ENCODE measurements around the gene FEM1A.

The FEM1A gene

DNA sequence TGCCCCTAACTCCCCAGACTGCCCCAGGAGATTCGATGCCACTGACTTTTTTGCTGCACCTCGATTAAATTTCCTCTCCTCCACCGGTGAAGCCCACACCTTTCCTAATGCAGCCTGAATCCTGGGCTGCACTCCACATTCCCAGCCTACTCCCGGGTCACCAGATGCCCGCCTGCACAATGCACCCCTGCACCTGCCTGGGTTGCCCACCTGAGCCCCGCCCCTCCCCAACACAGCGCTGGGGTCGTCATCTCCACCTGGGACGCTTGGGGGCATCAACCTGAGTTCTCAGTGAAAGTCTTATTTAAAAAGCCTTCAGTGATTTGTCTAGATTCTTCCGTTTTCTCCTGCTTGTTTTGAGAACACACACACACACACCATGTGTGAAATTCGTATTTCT is 43.3 kb upstream of the FEM1A start:
- no peak for TF ChIP-seq POLR2A (IDR thresholded peaks at IDR 0.05; ENCODE audit: extremely low read depth, insufficient read length)
- no peak for DNase-seq (ENCODE audit: low read depth)
- no peak overlapping the region for H3K4me3 ChIP-seq (ENCODE audit: low read depth, low read length)

DNA sequence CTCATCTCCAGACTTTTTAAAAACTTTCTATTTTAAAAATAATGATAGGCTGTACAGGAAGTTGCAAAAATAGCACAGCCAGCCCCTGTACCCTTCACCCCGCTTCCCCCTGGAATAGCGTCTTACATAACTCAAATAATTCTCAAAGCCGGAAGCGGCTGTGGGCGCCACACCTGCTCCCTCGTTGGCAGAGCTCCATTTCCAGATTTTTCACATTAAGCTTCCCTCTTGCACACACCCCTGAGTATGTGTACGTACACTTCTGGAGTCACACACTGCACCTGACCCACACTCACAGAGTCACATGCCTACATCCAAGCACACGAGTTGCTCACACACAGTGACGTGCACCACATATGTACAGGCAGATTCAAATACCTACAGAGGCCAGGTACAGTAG is 42.9 kb upstream of the FEM1A start:
- no peak overlapping the region for H3K4me3 ChIP-seq (ENCODE audit: low read depth, low read length)
- no peak for TF ChIP-seq MYC (IDR thresholded peaks at IDR 0.05; ENCODE audit: low read depth, low read length)
- TF ChIP-seq, protein P1, sequence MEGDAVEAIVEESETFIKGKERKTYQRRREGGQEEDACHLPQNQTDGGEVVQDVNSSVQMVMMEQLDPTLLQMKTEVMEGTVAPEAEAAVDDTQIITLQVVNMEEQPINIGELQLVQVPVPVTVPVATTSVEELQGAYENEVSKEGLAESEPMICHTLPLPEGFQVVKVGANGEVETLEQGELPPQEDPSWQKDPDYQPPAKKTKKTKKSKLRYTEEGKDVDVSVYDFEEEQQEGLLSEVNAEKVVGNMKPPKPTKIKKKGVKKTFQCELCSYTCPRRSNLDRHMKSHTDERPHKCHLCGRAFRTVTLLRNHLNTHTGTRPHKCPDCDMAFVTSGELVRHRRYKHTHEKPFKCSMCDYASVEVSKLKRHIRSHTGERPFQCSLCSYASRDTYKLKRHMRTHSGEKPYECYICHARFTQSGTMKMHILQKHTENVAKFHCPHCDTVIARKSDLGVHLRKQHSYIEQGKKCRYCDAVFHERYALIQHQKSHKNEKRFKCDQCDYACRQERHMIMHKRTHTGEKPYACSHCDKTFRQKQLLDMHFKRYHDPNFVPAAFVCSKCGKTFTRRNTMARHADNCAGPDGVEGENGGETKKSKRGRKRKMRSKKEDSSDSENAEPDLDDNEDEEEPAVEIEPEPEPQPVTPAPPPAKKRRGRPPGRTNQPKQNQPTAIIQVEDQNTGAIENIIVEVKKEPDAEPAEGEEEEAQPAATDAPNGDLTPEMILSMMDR (IDR thresholded peaks at IDR 0.05; ENCODE audit: low read depth, low read length): no peak
- TF ChIP-seq POLR2A (IDR thresholded peaks at IDR 0.05; ENCODE audit: extremely low read depth, insufficient read length): no peak
- TF ChIP-seq, protein P2, sequence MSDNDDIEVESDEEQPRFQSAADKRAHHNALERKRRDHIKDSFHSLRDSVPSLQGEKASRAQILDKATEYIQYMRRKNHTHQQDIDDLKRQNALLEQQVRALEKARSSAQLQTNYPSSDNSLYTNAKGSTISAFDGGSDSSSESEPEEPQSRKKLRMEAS (IDR thresholded peaks at IDR 0.05; ENCODE audit: low read depth, low read length): no peak
- no peak for DNase-seq (ENCODE audit: low read depth)

DNA sequence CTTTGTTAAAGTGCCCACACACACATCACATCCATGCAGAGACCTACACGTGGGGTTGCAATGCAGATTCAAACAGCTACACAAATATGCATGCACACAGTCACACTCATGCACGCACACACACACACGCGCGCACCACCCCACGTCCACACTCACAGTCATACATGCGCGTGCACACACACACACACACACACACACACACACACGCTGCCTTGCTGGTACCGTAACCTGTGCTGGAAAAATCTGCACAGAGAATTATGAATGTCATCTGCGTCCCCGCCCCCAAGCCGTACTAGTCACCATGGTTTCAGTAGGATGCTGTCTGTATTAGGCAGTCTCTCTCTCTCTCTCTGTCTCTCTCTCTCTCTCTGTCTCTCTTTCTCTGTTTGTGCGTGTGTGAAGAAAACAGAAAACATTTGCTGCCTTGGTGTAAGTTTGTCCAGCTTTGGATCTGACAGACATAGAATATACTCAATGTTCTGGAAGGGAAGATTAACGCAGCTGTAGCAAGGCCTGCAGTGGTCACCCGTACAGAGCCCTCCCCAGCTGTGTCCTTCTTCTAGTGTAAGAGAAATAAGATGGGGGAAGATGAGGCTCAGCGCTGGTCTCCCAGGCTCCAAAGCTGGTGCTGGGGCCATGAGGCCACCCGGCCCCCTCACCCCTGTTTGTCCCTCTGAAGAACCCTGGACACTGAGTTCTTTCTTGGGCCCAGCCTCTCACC is 41.5 kb upstream of the FEM1A start:
- no peak for DNase-seq (ENCODE audit: low read depth)
- TF ChIP-seq MYC (IDR thresholded peaks at IDR 0.05; ENCODE audit: low read depth, low read length) (no peak), POLR2A (IDR thresholded peaks at IDR 0.05; ENCODE audit: extremely low read depth, insufficient read length) (no peak)
- TF ChIP-seq, protein P1 (IDR thresholded peaks at IDR 0.05; ENCODE audit: low read depth, low read length): no peak
- TF ChIP-seq, protein P2 (IDR thresholded peaks at IDR 0.05; ENCODE audit: low read depth, low read length): no peak

DNA sequence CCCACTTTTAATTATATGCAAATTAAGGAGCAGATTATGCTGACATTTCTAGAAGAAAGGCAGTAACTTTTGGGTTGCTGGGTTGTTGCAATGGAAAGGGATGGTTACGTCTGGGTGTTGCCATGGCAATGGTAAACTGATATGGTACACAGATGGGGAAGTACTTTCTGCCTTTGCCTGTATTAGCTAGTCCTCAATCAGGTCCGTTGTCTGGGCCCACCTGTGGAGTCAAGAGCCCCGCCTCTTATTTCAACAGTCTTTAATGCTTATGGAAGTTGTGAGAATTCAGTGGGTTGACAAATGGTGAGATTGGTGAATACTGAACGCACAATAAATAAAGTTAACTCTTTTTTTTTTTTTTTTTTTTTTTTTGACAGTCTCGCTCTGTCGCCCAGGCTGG is 37.3 kb upstream of the FEM1A start:
- H3K4me3 ChIP-seq (ENCODE audit: low read depth, low read length): no peak overlapping the region
- peak; percentile 38 for DNase-seq (ENCODE audit: low read depth)
- TF ChIP-seq, protein P1 (IDR thresholded peaks at IDR 0.05; ENCODE audit: low read depth, low read length): no peak
- TF ChIP-seq MYC (IDR thresholded peaks at IDR 0.05; ENCODE audit: low read depth, low read length) (no peak), POLR2A (IDR thresholded peaks at IDR 0.05; ENCODE audit: extremely low read depth, insufficient read length) (no peak)
- TF ChIP-seq, protein P2 (IDR thresholded peaks at IDR 0.05; ENCODE audit: low read depth, low read length): no peak

More for the DNA sequence above, 41.5 kb upstream of the FEM1A start:
- H3K4me3 ChIP-seq (ENCODE audit: low read depth, low read length): no peak overlapping the region

DNA sequence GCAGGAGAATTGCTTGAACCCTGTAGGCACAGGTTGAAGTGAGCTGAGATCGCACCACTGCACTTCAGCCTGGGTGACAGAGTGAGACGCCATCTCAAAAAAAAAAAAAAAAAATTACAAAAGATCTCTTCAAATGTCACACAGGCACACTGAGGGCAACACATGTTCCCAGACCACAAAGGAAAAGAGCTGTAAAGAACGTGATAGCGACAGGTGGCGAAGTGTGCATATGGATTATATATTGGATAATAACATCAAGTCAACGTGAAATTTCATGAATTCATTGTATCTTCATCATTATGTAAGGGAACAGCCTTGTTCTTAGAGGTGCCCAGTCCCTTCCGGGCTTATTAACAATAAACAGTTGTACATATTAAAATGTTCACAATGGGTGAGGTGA is 36.1 kb upstream of the FEM1A start:
- no peak for DNase-seq (ENCODE audit: low read depth)
- TF ChIP-seq, protein P2 (IDR thresholded peaks at IDR 0.05; ENCODE audit: low read depth, low read length): no peak
- no peak for TF ChIP-seq MYC (IDR thresholded peaks at IDR 0.05; ENCODE audit: low read depth, low read length)
- no peak for TF ChIP-seq POLR2A (IDR thresholded peaks at IDR 0.05; ENCODE audit: extremely low read depth, insufficient read length)
- TF ChIP-seq, protein P1 (IDR thresholded peaks at IDR 0.05; ENCODE audit: low read depth, low read length): no peak
- no peak overlapping the region for H3K4me3 ChIP-seq (ENCODE audit: low read depth, low read length)

DNA sequence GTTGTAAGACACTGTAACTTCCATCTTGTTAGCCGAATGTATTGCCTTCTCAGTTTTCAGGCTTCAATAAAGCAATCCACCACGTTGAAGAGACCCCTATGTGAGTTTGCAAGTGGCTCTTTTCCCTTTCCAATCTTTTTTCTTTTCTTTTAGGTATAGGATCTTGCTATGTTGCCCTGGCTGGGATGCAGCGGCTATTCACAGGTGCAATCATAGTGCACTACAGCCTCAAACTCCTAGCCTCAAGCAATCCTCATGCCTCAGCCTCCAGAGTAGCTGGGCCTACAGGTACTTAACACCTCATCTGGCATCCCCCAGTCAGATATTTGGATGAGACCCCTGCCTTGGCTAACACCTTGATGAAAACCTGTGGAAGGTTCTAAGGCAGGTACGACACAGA is 33.5 kb upstream of the FEM1A start:
- no peak for DNase-seq (ENCODE audit: low read depth)
- TF ChIP-seq, protein P2 (IDR thresholded peaks at IDR 0.05; ENCODE audit: low read depth, low read length): no peak
- TF ChIP-seq MYC (IDR thresholded peaks at IDR 0.05; ENCODE audit: low read depth, low read length) (no peak), POLR2A (IDR thresholded peaks at IDR 0.05; ENCODE audit: extremely low read depth, insufficient read length) (no peak)
- TF ChIP-seq, protein P1 (IDR thresholded peaks at IDR 0.05; ENCODE audit: low read depth, low read length): no peak
- H3K4me3 ChIP-seq (ENCODE audit: low read depth, low read length): no peak overlapping the region
